Measurements from ENCODE around the gene MMS22L. TPM values are rescaled to one million over a fixed set of nuclear protein-coding genes. Genes with fewer than 3 reads are reported as not detected.

Gene MMS22L
- total RNA-seq, 1 donor from 2014 or later: 7.2 TPM

DNA sequence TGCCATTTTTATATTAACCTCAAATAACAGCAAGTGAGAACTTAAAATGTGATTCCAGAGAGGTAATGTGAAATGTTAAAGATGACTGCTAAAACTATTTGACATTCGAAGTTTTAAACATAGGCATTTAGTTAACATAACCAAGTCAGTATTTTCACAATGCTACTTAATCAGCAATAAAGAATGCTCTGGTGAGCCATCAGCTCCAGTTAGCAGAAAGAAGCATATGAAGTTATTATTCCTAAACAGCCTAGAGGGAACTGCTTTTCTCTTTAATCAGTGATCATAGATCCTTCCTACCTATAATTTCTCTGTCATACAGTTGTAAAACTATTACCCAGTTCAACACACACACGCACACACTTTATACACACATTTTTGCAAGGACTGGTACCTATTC lies 60.1 kb downstream of the MMS22L start:
- DNase-seq (ENCODE audit: low read depth) (peak; percentile 20), FAIRE-seq (peak; percentile 20)
- TF ChIP-seq, protein P1, sequence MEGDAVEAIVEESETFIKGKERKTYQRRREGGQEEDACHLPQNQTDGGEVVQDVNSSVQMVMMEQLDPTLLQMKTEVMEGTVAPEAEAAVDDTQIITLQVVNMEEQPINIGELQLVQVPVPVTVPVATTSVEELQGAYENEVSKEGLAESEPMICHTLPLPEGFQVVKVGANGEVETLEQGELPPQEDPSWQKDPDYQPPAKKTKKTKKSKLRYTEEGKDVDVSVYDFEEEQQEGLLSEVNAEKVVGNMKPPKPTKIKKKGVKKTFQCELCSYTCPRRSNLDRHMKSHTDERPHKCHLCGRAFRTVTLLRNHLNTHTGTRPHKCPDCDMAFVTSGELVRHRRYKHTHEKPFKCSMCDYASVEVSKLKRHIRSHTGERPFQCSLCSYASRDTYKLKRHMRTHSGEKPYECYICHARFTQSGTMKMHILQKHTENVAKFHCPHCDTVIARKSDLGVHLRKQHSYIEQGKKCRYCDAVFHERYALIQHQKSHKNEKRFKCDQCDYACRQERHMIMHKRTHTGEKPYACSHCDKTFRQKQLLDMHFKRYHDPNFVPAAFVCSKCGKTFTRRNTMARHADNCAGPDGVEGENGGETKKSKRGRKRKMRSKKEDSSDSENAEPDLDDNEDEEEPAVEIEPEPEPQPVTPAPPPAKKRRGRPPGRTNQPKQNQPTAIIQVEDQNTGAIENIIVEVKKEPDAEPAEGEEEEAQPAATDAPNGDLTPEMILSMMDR (IDR thresholded peaks at IDR 0.05; ENCODE audit: insufficient read depth, low read depth, low read length): no peak

DNA sequence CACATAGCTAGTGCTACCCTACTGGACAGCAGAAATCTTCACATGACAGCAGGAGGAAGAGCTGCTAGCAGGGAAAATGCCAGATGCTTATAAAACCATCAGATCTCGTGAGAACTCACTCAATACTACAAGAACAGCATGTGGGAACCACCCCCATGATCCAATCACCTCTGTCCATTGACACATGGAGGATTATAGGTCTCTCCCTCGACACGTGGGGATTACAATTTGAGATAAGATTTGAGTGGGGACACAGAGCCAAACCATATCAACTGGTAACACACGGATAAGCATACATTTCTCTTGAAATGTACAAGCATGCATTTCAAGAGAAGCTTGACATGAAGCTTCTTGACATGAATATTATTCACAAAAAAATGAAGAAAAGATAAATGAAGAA lies 64.1 kb downstream of the MMS22L start:
- FAIRE-seq (no peak), DNase-seq (ENCODE audit: low read depth) (no peak)
- H3K27me3 ChIP-seq (ENCODE audit: insufficient read depth, low read length): no peaks in the 10 kb centered on the region
- Mint-ChIP-seq H3K27me3 (ENCODE audit: low read depth, unreplicated experiment) (no peaks in the 10 kb centered on the region), H3K27ac (ENCODE audit: unreplicated experiment) (no peak overlapping the region), H3K36me3 (ENCODE audit: low read depth, unreplicated experiment) (no peaks in the 10 kb centered on the region), H3K4me3 (ENCODE audit: unreplicated experiment) (no peak overlapping the region), H3K9me3 (ENCODE audit: unreplicated experiment) (no peaks in the 10 kb centered on the region), H3K4me1 (ENCODE audit: low read depth, unreplicated experiment) (peaks cover 3% of the 10 kb centered on the region)
- no peak overlapping the region for H3K4me3 ChIP-seq (ENCODE audit: insufficient read depth, low read depth, low read length)
- TF ChIP-seq, protein P1 (IDR thresholded peaks at IDR 0.05; ENCODE audit: insufficient read depth, low read depth, low read length): no peak
- TF ChIP-seq EZH2 (IDR thresholded peaks at IDR 0.05; ENCODE audit: insufficient read depth, low read length): no peak
- no peak overlapping the region for H3K9ac ChIP-seq (ENCODE audit: low read length)
- H3K9me3 ChIP-seq (ENCODE audit: insufficient read depth, low read depth, low read length): no peaks in the 10 kb centered on the region
- H3K4me1 ChIP-seq (ENCODE audit: insufficient read depth, low read length): no peaks in the 10 kb centered on the region
- H3K27ac ChIP-seq (ENCODE audit: low read depth, low read length): no peak overlapping the region
- no peak overlapping the region for H2AFZ ChIP-seq (ENCODE audit: low read depth, low read length)
- H4K20me1 ChIP-seq (ENCODE audit: insufficient read depth, low read length): no peaks in the 10 kb centered on the region
- no peak overlapping the region for H3K4me2 ChIP-seq (ENCODE audit: low read length)
- no peaks in the 10 kb centered on the region for H3K36me3 ChIP-seq (ENCODE audit: insufficient read depth, low read length)
- H3K79me2 ChIP-seq (ENCODE audit: insufficient read depth, low read length): no peaks in the 10 kb centered on the region

More for the DNA sequence above, 60.1 kb downstream of the MMS22L start:
- Mint-ChIP-seq H3K4me1 (ENCODE audit: low read depth, unreplicated experiment) (no peaks in the 10 kb centered on the region), H3K27ac (ENCODE audit: unreplicated experiment) (no peak overlapping the region), H3K36me3 (ENCODE audit: low read depth, unreplicated experiment) (no peaks in the 10 kb centered on the region), H3K9me3 (ENCODE audit: unreplicated experiment) (no peaks in the 10 kb centered on the region), H3K4me3 (ENCODE audit: unreplicated experiment) (no peak overlapping the region), H3K27me3 (ENCODE audit: low read depth, unreplicated experiment) (no peaks in the 10 kb centered on the region)
- no peaks in the 10 kb centered on the region for H3K4me1 ChIP-seq (ENCODE audit: insufficient read depth, low read length)
- no peaks in the 10 kb centered on the region for H3K36me3 ChIP-seq (ENCODE audit: insufficient read depth, low read length)
- H4K20me1 ChIP-seq (ENCODE audit: insufficient read depth, low read length): no peaks in the 10 kb centered on the region
- no peak overlapping the region for H3K27ac ChIP-seq (ENCODE audit: low read depth, low read length)
- no peaks in the 10 kb centered on the region for H3K27me3 ChIP-seq (ENCODE audit: insufficient read depth, low read length)
- H2AFZ ChIP-seq (ENCODE audit: low read depth, low read length): no peak overlapping the region
- H3K9ac ChIP-seq (ENCODE audit: low read length): no peak overlapping the region
- H3K4me3 ChIP-seq (ENCODE audit: insufficient read depth, low read depth, low read length): no peak overlapping the region
- no peaks in the 10 kb centered on the region for H3K79me2 ChIP-seq (ENCODE audit: insufficient read depth, low read length)
- no peaks in the 10 kb centered on the region for H3K9me3 ChIP-seq (ENCODE audit: insufficient read depth, low read depth, low read length)
- no peak overlapping the region for H3K4me2 ChIP-seq (ENCODE audit: low read length)

DNA sequence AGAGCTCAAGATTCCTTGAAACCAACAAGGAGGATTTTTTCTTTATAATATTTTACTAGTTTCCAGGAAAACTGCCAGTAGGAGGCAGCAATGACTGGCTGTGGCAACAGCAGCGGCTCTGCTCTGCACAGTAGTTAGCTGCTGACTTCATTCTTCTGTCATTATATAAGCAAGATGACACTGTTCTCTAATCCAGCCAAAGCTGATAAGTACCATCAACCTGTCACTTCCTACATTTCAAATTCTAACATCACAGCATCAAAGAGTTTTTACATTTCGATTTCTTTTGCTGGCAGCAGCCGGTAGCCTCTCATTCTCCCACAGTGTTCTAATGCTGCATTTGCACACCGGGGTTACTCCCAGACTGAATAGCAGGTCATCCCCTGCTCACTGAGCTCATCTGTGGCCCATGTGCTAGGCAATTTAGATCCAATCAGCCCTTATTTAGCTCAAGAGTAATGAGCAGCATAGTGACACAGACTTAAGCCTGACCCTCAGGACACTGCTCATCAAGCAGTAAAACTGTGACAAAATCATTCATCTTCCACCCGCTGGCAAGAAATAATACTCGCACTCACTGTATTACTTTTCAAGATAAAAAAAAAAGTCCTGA lies 67.8 kb downstream of the MMS22L start:
- Histone ChIP-seq H3K9me3 (ENCODE audit: insufficient read depth, low read depth, low read length) (no peaks in the 10 kb centered on the region), H3K79me2 (ENCODE audit: insufficient read depth, low read length) (no peaks in the 10 kb centered on the region), H3K4me3 (ENCODE audit: insufficient read depth, low read depth, low read length) (peak overlapping the region; percentile 2), H3K9ac (ENCODE audit: low read length) (no peak overlapping the region), H3K4me2 (ENCODE audit: low read length) (peak overlapping the region; percentile 48), H3K27me3 (ENCODE audit: insufficient read depth, low read length) (no peaks in the 10 kb centered on the region), H4K20me1 (ENCODE audit: insufficient read depth, low read length) (no peaks in the 10 kb centered on the region), H3K36me3 (ENCODE audit: insufficient read depth, low read length) (no peaks in the 10 kb centered on the region), H3K27ac (ENCODE audit: low read depth, low read length) (no peak overlapping the region), H3K4me1 (ENCODE audit: insufficient read depth, low read length) (no peaks in the 10 kb centered on the region), H2AFZ (ENCODE audit: low read depth, low read length) (peak overlapping the region; percentile 45)
- DNase-seq (ENCODE audit: low read depth) (peak; percentile 71), FAIRE-seq (no peak)
- H3K9me3 Mint-ChIP-seq (ENCODE audit: unreplicated experiment): no peaks in the 10 kb centered on the region
- H3K36me3 Mint-ChIP-seq (ENCODE audit: low read depth, unreplicated experiment): no peaks in the 10 kb centered on the region
- H3K4me1 Mint-ChIP-seq (ENCODE audit: low read depth, unreplicated experiment): peaks cover 3% of the 10 kb centered on the region
- TF ChIP-seq, protein P1 (IDR thresholded peaks at IDR 0.05; ENCODE audit: insufficient read depth, low read depth, low read length): peak; percentile 55
- TF ChIP-seq EZH2 (IDR thresholded peaks at IDR 0.05; ENCODE audit: insufficient read depth, low read length): no peak
- H3K27ac Mint-ChIP-seq (ENCODE audit: unreplicated experiment): no peak overlapping the region
- H3K4me3 Mint-ChIP-seq (ENCODE audit: unreplicated experiment): no peak overlapping the region
- no peaks in the 10 kb centered on the region for H3K27me3 Mint-ChIP-seq (ENCODE audit: low read depth, unreplicated experiment)
